ENCODE measurements around the gene SPAG5. TPM values are rescaled to one million over a fixed set of nuclear protein-coding genes. Genes with fewer than 3 reads are reported as not detected.

Gene SPAG5
- total RNA-seq: 5.4 and 6.2 TPM in 2 replicates

GRCh38 chr17:28598799-28599310, at the start of gene SPAG5:
Gene SPAG5 (minus strand): TSS chr17:28599025. CDS start chr17:28598946, 79 bp downstream.

GRCh38 chr17:28644787-28645575, 46.2 kb upstream of the SPAG5 start, which contains the start of gene BLTP2:
Gene BLTP2 (minus strand): TSS chr17:28645158. CDS start chr17:28645056, 102 bp downstream.

GRCh38 chr17:28613931-28614381, 15.1 kb upstream of the SPAG5 start, which contains the start of gene RSKR:
Gene RSKR (minus strand): TSS chr17:28614185. CDS start chr17:28614161, 24 bp downstream.

GRCh38 chr17:28576758-28577465, 21.9 kb downstream of the SPAG5 start, which contains the start of gene ALDOC:
Gene ALDOC (minus strand): TSS chr17:28576895. CDS start chr17:28575532, 1,363 bp downstream.

GRCh38 chr17:28571361-28572122, 27.3 kb downstream of the SPAG5 start, which contains the start of gene PIGS:
Gene PIGS (minus strand): TSS chr17:28571524. CDS start chr17:28571496, 28 bp downstream.

GRCh38 chr17:28552176-28552999, 46.4 kb downstream of the SPAG5 start, which contains the start of gene UNC119:
Gene UNC119 (minus strand): TSS chr17:28552624. CDS start chr17:28552557, 67 bp downstream.

Other genes starting within 250 kb of the SPAG5 start
- 86.5 and 89.1 TPM in 2 replicates for gene POLDIP2, start 241.5 kb downstream of the SPAG5 start, total RNA-seq
- gene SEBOX, start 233.8 kb downstream of the SPAG5 start, total RNA-seq: not detected in 2 replicates
- gene VTN, start 228.7 kb downstream of the SPAG5 start, total RNA-seq: not detected in 2 replicates
- 20.0 and 25.6 TPM in 2 replicates for gene SARM1, start 227.3 kb downstream of the SPAG5 start, total RNA-seq
- 6.8 and 7.1 TPM in 2 replicates for gene SLC46A1, start 192.8 kb downstream of the SPAG5 start, total RNA-seq
- not detected in 2 replicates for gene SLC13A2, start 125.4 kb downstream of the SPAG5 start, total RNA-seq
- gene FOXN1, start 92.7 kb downstream of the SPAG5 start, total RNA-seq: not detected in 2 replicates
- 20.4 and 22.0 TPM in 2 replicates for gene UNC119, start 46.4 kb downstream of the SPAG5 start, total RNA-seq
- gene PIGS, start 27.5 kb downstream of the SPAG5 start, total RNA-seq: 60.2 and 61.0 TPM in 2 replicates
- gene ALDOC, start 22.1 kb downstream of the SPAG5 start, total RNA-seq: 56.8 and 65.1 TPM in 2 replicates
- gene RSKR, start 15.2 kb upstream of the SPAG5 start, total RNA-seq: 2.1 and 4.7 TPM in 2 replicates
- 163 and 173 TPM in 2 replicates for gene BLTP2, start 46.1 kb upstream of the SPAG5 start, total RNA-seq
- 35.2 and 39.1 TPM in 2 replicates for gene SDF2, start 62.9 kb upstream of the SPAG5 start, total RNA-seq
- gene SUPT6H, start 63.2 kb upstream of the SPAG5 start, total RNA-seq: 58.0 and 67.8 TPM in 2 replicates
- gene PROCA1, start 112.9 kb upstream of the SPAG5 start, total RNA-seq: 0.65 and 1.9 TPM in 2 replicates
- 186 and 192 TPM in 2 replicates for gene RAB34, start 118.8 kb upstream of the SPAG5 start, total RNA-seq
- 245 and 263 TPM in 2 replicates for gene RPL23A, start 121.0 kb upstream of the SPAG5 start, total RNA-seq
- gene TLCD1, start 127.2 kb upstream of the SPAG5 start, total RNA-seq: 3.9 and 4.9 TPM in 2 replicates
- 5.2 TPM in 2 replicates for gene NEK8, start 129.8 kb upstream of the SPAG5 start, total RNA-seq
- 36.6 and 39.3 TPM in 2 replicates for gene TRAF4, start 145.0 kb upstream of the SPAG5 start, total RNA-seq
- 6.8 and 7.3 TPM in 2 replicates for gene FAM222B, start 243.8 kb upstream of the SPAG5 start, total RNA-seq